Forelimb muscle (tissue), 1 donor: ENCODE measurements around the gene DSCAML1. TPM values are rescaled to one million over a fixed set of nuclear protein-coding genes. Genes with fewer than 3 reads are reported as not detected.
A peak's percentile ranks its signal among the peaks of the same experiment; 100 is the strongest.

ENCODE experiments used
- DNase-seq: peaks from one replicate; pipeline ENCODE4 v3.0.0-alpha.2; 2013; ENCODE audit warnings: low read depth
- polyA plus RNA-seq: library from polyadenylated mRNA; unstranded; fragments of 120-200 nt; gene quantifications from one replicate; pipeline ENCODE4 v1.2.1, GENCODE V29; 2013; ENCODE audit not compliant: insufficient read length

Gene DSCAML1
- polyA plus RNA-seq, 1 donor, result 0.63 TPM

GRCh38 chr11:117613521-117613920 is 183.5 kb downstream of the DSCAML1 start:
- DNase-seq, result no peak

- peak; percentile 40 for DNase-seq
Measured at GRCh38 chr11:117612177-117612576, 184.8 kb downstream of the DSCAML1 start.

- DNase-seq, result no peak
Measured at GRCh38 chr11:117610901-117611300, 186.1 kb downstream of the DSCAML1 start.

GRCh38 chr11:117610045-117610444 is 187.0 kb downstream of the DSCAML1 start:
- DNase-seq, result no peak

- no peak for DNase-seq
Measured at GRCh38 chr11:117607449-117607848, 189.6 kb downstream of the DSCAML1 start.

GRCh38 chr11:117606790-117607189 is 190.2 kb downstream of the DSCAML1 start:
- no peak for DNase-seq

- no peak for DNase-seq
Measured at GRCh38 chr11:117606211-117606610, 190.8 kb downstream of the DSCAML1 start.

GRCh38 chr11:117605331-117605730 is 191.7 kb downstream of the DSCAML1 start:
- no peak for DNase-seq

- no peak for DNase-seq
Measured at GRCh38 chr11:117604336-117604995, 192.6 kb downstream of the DSCAML1 start.

GRCh38 chr11:117603932-117604331 is 193.1 kb downstream of the DSCAML1 start:
- DNase-seq, result no peak

GRCh38 chr11:117601006-117601708 is 195.9 kb downstream of the DSCAML1 start:
- DNase-seq, result no peak

- no peak for DNase-seq
Measured at GRCh38 chr11:117600234-117600783, 196.7 kb downstream of the DSCAML1 start.

GRCh38 chr11:117597071-117597470 is 199.9 kb downstream of the DSCAML1 start:
- DNase-seq, result no peak

GRCh38 chr11:117595440-117595839 is 201.6 kb downstream of the DSCAML1 start:
- DNase-seq, result no peak

- no peak for DNase-seq
Measured at GRCh38 chr11:117594721-117595120, 202.3 kb downstream of the DSCAML1 start.

GRCh38 chr11:117593065-117593464 is 204.0 kb downstream of the DSCAML1 start:
- no peak for DNase-seq

GRCh38 chr11:117591316-117592039 is 205.5 kb downstream of the DSCAML1 start:
- DNase-seq, result no peak

- no peak for DNase-seq
Measured at GRCh38 chr11:117589063-117589462, 208.0 kb downstream of the DSCAML1 start.

GRCh38 chr11:117588166-117588810 is 208.7 kb downstream of the DSCAML1 start:
- DNase-seq, result no peak

- no peak for DNase-seq
Measured at GRCh38 chr11:117587416-117587815, 209.6 kb downstream of the DSCAML1 start.

GRCh38 chr11:117586392-117586791 is 210.6 kb downstream of the DSCAML1 start:
- no peak for DNase-seq

- no peak for DNase-seq
Measured at GRCh38 chr11:117585631-117586030, 211.4 kb downstream of the DSCAML1 start.
